ENCODE data around the gene SLC25A18.

The SLC25A18 gene

GRCh38 chr22:17583151-17583550 lies 19.9 kb downstream of the SLC25A18 start:
- TF ChIP-seq GATA2 (IDR thresholded peaks at IDR 0.05; ENCODE audit: low read depth, low read length), result no peak
- TF ChIP-seq GATA3 (IDR thresholded peaks at IDR 0.05; ENCODE audit: low read depth, low read length), result no peak

- TF ChIP-seq GATA2 (IDR thresholded peaks at IDR 0.05; ENCODE audit: low read depth, low read length) (no peak), GATA3 (IDR thresholded peaks at IDR 0.05; ENCODE audit: low read depth, low read length) (no peak)
Measured at GRCh38 chr22:17586831-17587440, 23.6 kb downstream of the SLC25A18 start.

GRCh38 chr22:17587629-17588028 lies 24.3 kb downstream of the SLC25A18 start:
- TF ChIP-seq GATA2 (IDR thresholded peaks at IDR 0.05; ENCODE audit: low read depth, low read length), result no peak
- no peak for TF ChIP-seq GATA3 (IDR thresholded peaks at IDR 0.05; ENCODE audit: low read depth, low read length)

- TF ChIP-seq GATA2 (IDR thresholded peaks at IDR 0.05; ENCODE audit: low read depth, low read length) (no peak), GATA3 (IDR thresholded peaks at IDR 0.05; ENCODE audit: low read depth, low read length) (no peak)
Measured at GRCh38 chr22:17588606-17589005, 25.3 kb downstream of the SLC25A18 start.

GRCh38 chr22:17589810-17590375 lies 26.6 kb downstream of the SLC25A18 start:
- TF ChIP-seq GATA3 (IDR thresholded peaks at IDR 0.05; ENCODE audit: low read depth, low read length), result no peak
- no peak for TF ChIP-seq GATA2 (IDR thresholded peaks at IDR 0.05; ENCODE audit: low read depth, low read length)

GRCh38 chr22:17590586-17590985 lies 27.3 kb downstream of the SLC25A18 start:
- TF ChIP-seq GATA3 (IDR thresholded peaks at IDR 0.05; ENCODE audit: low read depth, low read length), result no peak
- no peak for TF ChIP-seq GATA2 (IDR thresholded peaks at IDR 0.05; ENCODE audit: low read depth, low read length)

GRCh38 chr22:17592201-17592600 lies 28.9 kb downstream of the SLC25A18 start:
- TF ChIP-seq GATA2 (IDR thresholded peaks at IDR 0.05; ENCODE audit: low read depth, low read length), result no peak
- no peak for TF ChIP-seq GATA3 (IDR thresholded peaks at IDR 0.05; ENCODE audit: low read depth, low read length)

- TF ChIP-seq GATA2 (IDR thresholded peaks at IDR 0.05; ENCODE audit: low read depth, low read length) (no peak), GATA3 (IDR thresholded peaks at IDR 0.05; ENCODE audit: low read depth, low read length) (no peak)
Measured at GRCh38 chr22:17596226-17596625, 32.9 kb downstream of the SLC25A18 start.

GRCh38 chr22:17597217-17597616 lies 33.9 kb downstream of the SLC25A18 start:
- no peak for TF ChIP-seq GATA2 (IDR thresholded peaks at IDR 0.05; ENCODE audit: low read depth, low read length)
- TF ChIP-seq GATA3 (IDR thresholded peaks at IDR 0.05; ENCODE audit: low read depth, low read length), result no peak

- TF ChIP-seq GATA2 (IDR thresholded peaks at IDR 0.05; ENCODE audit: low read depth, low read length), result no peak
- TF ChIP-seq GATA3 (IDR thresholded peaks at IDR 0.05; ENCODE audit: low read depth, low read length), result no peak
Measured at GRCh38 chr22:17598318-17598717, 35.0 kb downstream of the SLC25A18 start.

- TF ChIP-seq GATA2 (IDR thresholded peaks at IDR 0.05; ENCODE audit: low read depth, low read length) (peak; percentile 90), GATA3 (IDR thresholded peaks at IDR 0.05; ENCODE audit: low read depth, low read length) (no peak; the same call in 1 of the 2 replicates)
Measured at GRCh38 chr22:17601031-17601430, 37.7 kb downstream of the SLC25A18 start.

GRCh38 chr22:17603668-17604067 lies 40.4 kb downstream of the SLC25A18 start:
- TF ChIP-seq GATA2 (IDR thresholded peaks at IDR 0.05; ENCODE audit: low read depth, low read length) (no peak), GATA3 (IDR thresholded peaks at IDR 0.05; ENCODE audit: low read depth, low read length) (no peak)

- TF ChIP-seq GATA3 (IDR thresholded peaks at IDR 0.05; ENCODE audit: low read depth, low read length) (no peak), GATA2 (IDR thresholded peaks at IDR 0.05; ENCODE audit: low read depth, low read length) (no peak)
Measured at GRCh38 chr22:17606496-17606895, 43.2 kb downstream of the SLC25A18 start.

- no peak for TF ChIP-seq GATA2 (IDR thresholded peaks at IDR 0.05; ENCODE audit: low read depth, low read length)
- TF ChIP-seq GATA3 (IDR thresholded peaks at IDR 0.05; ENCODE audit: low read depth, low read length), result no peak
Measured at GRCh38 chr22:17607891-17608521, 44.7 kb downstream of the SLC25A18 start.

- TF ChIP-seq GATA3 (IDR thresholded peaks at IDR 0.05; ENCODE audit: low read depth, low read length) (no peak), GATA2 (IDR thresholded peaks at IDR 0.05; ENCODE audit: low read depth, low read length) (no peak)
Measured at GRCh38 chr22:17612057-17612456, 48.8 kb downstream of the SLC25A18 start.
